Breast epithelium (tissue), 3 donors: ENCODE data around the gene ASZ1.

Source experiments
- CTCF ChIP-seq, 3 donors: fragments of 450-650 bp; IDR thresholded peaks; one replicate each; pipeline ENCODE4 v1.5.1; 2016 to 2017; ENCODE audit warnings: antibody characterized with exemption in 3 of 3, mild to moderate bottlenecking in 3 of 3, moderate library complexity in 3 of 3
- POLR2AphosphoS5 ChIP-seq, 3 donors: sonication (generic); formaldehyde crosslinking; IDR thresholded peaks; one replicate each; pipeline ENCODE4 v1.6.1; 2017; ENCODE audit warnings: antibody characterized with exemption in 3 of 3

DNA sequence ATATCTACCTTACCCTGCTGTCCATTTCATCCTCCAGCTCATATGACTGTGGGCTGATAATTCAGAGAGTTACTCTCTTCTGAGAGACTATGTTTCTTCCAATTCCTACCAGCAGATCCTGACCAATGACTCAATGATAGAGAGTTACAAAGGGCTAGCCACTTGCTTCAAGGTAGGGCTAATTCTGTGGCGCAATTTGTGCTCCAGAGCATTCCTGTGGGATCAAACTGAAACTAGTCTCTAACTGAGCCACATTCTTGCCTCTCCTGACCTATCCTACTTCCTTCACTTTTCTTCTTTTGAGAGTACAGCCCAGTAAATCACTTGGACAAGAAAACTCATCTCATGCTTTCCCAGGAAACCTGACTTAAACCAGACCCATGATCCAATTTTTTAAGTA is 17.9 kb upstream of the ASZ1 start:
- TF ChIP-seq CTCF (IDR thresholded peaks at IDR 0.05) (no peak), POLR2AphosphoS5 (IDR thresholded peaks at IDR 0.05) (no peak)
